Activated CD4-positive, alpha-beta T cell treated with anti-CD3 and anti-CD28 coated beads, Interleukin-2, Interleukin-6, amounts not matched to agents 100 ng/mL and 50 ng/mL, durations not matched to agents 16 hours and 8 hours (primary cell): ENCODE measurements around the gene EFCAB8.
"Not testable (repeated sequence)": the region's sequence is repeated elsewhere in the genome, so short reads cannot be mapped to it uniquely, and the experiment has no call there.

Source experiments
- DNase-seq: peaks from one replicate; pipeline ENCODE4 v3.0.0-alpha.2; 2020

The EFCAB8 gene

DNA sequence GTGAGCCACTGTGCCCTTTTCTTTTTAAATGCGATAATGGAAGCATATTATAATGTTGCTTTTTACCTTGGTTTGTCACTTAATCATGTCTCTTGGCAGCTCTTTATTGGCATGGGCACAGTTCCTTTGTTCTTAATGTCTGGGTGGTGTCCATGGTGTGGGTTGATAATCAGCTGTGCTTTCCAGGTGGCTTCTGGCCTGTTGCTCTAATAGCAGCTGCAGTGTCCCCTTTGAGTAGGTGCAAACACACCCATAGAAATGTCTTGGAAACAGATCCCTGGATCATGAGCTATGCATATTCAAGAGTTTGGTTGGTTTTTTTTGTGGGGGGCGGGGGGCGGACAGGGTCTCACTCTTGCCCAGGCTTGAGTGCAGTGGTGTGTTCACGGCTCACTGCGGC, 29.9 kb downstream of the EFCAB8 start:
- DNase-seq = no peak

DNA sequence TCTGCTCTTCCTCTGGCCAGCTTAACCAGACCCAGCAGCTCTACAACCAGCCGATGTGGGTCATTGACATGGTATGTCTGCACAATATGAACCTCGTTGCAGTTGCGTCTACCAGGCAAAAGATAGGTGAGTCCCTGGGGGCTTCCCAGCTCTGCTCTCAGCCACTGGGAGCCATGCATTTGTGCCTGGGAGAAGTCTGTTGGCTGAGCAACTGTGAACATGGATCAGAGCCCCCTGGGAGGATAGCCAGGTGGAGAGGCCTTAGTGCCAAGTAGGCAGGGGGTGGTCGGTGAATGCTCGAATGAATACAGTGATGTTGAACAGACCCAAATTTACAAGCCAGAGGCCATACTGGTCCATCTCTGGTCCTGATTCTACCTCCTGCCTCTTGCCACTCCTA, 30.6 kb downstream of the EFCAB8 start:
- no peak for DNase-seq

DNA sequence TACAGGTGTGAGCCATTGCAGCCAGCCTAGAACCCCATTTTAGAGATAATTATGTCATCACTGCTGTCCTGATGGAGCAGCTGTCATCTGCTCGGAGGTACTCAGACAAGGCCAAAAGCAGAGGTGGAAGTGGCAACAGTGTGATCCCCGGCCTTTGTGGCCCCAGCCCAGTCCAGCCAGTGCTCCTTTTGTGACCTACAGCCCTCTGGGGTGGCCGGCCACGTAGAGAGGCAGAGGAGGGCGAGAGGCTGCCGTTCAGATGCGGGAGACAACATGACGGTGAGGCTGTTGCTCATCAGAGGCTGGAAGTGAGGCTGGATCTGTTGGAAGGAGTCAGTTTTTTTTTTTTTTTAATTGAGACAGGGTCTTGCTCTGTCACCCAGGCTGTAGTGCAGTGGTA, 32.8 kb downstream of the EFCAB8 start:
- no peak for DNase-seq

DNA sequence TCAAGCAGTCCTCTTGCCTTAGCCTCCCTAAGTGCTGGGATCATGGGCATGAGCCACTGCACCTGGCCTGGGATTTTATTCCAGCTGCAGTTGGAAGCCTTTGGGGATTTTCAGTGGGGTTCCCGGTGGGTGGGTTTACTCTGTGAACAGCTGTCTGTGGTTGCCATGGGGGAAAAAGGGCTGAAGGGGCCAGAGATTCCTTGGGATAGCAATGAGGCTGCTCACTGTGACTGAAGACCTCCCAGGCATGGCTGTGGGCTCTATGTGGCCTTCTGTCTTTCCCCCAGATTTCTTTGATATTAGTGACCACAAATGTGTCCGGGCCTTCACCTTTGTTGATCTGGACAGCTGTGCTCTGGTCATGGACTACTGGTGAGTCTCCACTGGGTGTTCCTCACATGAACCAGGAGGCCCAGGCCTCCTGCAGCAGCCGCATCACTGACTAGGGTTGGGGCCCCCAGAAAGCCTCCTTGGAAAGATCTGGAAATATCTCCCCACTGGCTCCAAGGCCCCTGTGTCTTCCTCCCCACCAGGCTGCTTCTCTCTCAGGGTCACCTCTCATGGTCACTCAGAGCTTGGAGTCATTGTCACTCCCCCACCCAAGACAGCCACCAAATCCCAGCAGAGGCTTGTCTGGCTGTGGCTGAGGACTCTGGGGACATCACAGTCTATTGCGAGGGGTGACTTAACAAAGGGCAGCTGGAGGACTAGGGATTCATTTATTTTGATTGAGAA, 33.4 kb downstream of the EFCAB8 start:
- no peak for DNase-seq

DNA sequence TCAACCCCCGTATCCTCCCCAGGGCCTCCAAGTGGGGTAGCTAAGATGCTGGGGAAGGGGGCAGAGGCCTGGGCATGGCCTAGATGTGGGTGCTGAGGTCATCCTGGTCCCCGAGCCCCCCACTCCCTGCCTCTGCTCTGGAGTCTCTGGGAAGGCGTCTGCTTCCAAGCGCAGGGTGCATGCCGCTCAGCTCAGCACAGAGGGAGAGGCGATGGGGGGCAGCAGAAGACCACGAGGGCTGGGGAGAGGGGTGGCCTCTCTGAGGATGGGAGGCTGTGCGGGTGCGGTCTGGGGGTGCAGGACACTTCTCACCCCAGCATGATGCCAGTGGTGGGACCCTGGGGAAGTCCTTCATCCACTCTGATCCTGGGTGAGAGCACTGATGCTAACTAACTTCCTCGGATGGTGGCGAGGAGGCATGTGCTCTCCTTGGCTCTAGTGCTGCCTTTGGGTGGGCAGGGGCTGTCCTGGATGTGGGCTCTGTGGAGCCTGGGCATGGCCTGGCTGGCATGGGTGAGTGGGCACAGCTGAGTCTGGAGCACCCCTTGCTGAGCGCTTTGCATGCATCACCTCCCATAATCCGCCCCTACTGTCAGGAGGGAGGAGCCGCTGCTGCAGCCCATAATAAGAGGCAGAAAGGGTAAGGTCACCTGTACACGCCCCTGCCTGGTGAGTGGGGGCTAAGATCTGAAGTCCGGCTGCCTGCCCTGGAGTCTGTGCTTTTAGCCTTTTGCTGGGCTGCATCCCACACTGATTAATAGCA, 34.7 kb downstream of the EFCAB8 start:
- no peak for DNase-seq

DNA sequence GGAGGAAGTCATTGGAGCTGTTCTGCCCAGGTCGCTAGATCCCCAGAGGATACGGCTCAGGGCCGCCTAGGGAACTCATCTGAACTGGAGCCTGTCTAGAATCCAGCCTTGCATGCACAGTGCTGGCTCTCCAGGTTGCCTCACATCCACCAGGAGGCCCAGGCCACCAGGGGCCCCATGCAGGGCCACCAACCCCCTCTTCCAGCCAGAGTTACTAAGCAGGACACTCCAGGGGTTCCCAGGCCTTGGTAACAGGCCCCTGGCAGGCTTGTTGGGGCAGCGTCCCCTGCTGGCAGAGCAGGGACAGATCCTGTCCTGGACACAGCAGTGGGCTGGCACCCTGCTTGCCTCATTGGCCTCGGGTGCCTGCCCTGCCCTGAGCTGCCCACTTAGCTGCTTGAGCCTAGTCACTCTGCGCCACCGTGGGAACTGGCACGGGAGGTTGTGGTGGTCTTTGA, 35.3 kb downstream of the EFCAB8 start:
- DNase-seq = peak; percentile 21

DNA sequence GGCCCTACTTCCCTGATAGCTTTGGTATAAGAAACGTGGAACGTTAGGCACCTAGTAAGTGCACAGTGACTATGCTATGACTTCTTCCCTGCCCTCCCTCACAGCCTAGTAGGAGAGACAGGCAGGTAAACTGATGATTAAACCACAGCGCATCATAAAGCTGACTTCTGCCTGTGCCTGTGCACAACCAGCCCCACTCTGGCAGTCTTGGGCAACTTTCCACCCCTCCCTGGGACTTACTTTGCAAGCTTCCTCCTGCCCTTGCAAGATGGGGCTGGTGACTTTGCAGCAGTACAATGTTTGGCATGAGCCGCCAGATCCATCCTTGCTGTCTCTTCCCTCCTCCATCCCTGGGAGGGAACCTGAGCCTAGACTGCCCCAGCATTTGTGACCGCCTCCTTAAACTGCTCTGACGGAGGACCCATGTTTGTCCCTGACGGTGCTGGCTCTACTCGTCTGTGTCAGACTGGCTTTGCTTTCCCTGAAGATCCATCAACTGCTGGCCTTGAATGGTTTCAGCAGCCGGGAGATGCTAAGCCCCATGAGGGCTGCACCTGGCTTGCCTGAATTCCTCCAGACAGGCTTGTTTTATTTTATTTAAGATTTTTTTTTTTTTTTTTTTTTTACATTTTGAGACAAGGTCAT, 36.1 kb downstream of the EFCAB8 start:
- no peak for DNase-seq

DNA sequence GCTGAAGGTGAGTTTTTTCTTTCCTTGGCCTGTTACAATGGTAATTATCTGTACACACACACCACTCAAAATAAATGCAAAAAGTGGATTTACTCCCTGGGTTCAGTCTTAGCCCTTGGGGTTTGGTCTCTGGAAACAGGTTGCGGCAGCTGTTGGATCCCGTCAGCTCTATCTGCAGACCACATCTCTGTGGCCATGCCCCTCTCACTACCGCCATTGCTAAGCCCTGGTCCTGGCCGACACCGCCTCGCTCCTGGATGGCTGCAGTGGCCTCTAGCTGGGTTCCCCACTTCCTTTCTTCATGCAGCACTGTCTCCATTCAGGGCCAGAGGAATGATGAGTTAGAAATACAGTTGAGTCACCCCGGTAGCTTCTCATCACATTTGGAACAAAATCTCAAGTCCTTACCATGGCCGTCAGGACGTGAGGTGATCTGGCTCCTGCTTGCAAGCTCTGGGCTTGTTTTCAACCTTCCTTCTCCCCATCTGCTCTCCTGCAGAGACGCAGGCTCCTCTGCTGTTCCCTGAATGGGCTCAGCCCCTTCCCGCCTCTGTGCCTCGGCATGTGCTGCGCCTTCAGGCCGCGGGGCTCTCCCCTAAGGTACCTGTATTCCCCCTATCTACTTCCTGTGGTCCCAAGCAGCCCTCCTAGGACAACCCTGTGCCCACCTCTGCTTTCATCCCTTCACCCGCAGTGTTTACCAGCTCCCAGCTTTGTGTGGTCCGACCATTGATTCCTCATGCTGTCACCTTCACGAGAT, 38.0 kb downstream of the EFCAB8 start:
- peak; percentile 6 for DNase-seq

DNA sequence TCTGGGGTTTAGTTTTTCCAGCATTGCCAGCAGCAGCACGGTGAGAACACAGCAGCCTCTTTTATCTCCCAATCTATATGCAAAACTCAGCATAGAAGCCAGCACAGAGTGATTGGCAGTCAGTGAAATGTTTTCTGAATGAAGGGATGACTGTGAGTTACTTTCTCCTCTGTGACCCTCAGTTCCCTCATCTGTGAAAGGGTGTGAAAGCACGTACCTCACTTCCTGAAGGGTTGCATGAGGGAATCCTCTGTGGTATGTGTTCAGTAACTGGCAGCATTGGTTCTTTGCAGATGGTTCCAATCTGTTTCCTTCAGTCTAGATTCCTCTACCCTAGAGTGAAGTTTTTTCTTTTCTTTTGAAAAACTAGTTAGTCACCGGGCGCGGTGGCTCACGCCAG, 40.0 kb downstream of the EFCAB8 start:
- DNase-seq = peak; percentile 14

DNA sequence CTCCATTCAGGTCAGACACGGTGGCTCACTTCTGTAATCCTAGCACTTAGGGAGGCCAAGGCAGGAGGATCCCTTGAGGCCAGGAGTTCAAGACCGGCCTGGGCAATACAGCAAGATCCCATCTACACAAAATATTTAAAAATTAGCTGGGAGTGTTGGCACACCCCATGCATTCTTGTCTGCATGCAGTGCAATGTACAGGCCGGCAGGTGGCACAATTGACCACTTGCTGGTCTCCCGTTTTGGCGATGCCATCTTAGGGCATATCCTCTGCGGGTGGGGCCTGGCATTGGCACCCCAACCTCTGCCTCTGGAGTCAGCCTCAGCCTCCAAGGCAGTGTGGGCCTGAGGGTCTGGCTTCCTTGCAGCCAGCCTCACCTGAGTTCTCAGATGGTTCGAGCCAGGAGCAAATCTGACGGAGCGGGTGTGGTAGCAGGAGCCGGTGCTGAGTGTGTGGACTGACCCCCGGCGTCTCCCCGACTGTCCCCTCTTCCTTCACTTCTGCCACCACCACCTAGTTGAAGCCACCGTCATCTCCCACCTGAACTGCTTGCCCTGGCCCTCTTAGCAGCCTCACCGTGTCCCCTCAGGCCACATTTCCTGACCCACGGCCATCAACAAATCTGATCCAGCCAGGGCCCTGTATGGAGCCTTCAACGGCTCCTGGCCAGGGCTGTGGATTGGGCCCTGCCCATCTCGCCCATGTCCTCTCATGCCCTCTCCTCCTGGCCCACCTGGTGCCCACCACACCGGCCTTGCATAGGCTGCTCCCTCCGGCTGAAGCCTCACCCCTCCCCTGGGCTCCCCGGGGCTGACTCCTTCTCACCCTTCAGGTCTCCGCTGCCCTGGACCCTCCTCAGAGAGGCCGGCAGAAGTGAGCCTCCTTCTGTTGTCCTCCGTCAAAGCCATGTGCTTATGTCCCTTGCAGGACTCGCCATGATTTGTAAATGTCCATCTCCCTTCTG, 44.0 kb downstream of the EFCAB8 start:
- peak; percentile 77 for DNase-seq

DNA sequence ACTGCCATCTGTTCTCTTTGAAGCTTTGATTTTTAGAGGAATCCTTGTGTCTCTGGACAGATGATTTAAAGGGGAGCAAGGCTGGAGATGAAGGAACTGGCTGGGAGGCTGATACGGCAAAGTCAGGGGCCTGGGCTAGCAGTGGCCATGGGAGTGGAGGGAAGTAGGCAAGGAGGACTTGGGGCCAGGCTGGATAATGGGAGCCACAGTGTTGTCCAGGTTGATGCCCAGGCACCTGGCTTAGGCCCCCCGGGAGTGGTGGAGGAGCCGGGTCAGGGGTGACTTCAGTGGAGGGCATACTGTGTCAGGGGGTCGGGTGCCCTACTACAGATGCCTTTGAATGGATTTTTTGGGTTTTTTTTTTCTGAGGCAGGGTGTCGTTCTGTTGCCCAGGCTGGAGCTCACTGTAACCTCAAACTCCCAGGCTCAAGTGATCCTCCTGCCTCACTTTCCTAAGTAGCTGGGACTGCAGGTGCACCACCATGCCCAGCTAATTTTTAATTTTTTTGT, 45.0 kb downstream of the EFCAB8 start:
- no peak for DNase-seq

DNA sequence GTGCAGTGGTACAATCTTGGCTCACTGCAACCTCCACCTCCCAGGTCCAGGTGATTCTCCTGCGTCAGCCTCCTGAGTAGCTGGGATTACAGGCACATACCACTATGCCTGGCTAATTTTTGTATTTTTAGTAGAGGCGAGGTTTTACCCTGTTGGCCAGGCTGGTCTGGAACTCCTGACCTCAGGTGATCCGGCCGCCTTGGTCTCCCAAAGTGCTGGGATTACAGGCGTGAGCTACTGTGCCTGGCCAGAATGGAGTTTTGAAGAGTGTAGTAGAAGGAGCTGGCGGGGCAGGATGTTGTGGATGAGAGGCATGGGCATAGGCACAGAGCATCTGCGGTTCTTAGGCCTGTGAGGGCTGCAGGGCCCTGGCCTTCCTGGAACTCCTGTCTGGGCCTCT, 46.0 kb downstream of the EFCAB8 start:
- not testable (repeated sequence) for DNase-seq

DNA sequence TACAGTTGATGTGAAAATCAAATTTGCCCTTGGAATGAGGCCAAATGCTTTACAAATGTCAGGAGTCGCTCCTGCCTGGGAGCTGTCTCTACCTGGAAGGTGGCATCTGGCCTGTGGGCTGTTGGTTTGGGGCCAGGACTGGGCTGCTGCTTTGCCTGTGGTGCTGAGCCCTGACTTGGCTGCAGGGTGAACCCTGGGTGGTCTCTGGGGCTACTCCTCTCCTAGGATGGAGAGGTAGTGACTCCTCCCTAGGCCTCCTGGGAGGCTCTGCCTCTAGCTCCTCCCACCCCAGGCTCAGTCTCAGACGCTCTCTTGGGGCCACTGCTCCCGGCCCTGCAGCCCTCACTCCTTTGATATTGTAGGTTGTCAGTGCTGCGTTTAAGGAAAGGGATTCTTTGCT, 47.5 kb downstream of the EFCAB8 start:
- DNase-seq = no peak

DNA sequence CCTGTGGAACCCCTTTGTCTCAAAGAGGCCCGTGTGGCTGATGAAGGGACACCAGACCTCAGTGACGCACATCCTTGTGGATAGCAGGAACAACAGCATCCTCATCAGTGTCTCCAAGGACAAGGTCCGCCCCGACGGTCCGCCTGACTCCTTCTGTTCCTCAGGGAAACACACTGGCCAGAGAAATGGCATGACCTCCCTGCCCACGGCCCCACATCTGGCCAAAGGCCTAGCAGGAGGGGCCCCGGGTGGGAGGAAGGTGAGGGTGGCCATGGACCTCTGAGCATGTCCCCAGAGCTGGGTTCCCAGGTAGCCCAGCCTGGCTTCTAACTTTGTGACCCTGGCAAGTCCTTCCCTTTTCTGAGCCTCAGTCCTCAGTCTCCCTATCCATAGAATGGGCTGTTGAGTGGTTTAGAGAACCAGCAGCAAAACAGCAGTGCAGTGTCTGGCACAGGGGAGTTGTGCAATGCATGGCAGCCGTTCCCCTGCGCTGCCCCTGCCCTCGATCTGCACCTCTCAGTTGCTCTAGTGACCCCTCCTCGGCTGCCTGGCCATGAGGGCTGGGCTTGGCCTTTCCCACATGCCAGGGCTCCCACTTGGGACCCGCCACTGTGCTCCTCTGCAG, 48.3 kb downstream of the EFCAB8 start:
- no peak for DNase-seq

DNA sequence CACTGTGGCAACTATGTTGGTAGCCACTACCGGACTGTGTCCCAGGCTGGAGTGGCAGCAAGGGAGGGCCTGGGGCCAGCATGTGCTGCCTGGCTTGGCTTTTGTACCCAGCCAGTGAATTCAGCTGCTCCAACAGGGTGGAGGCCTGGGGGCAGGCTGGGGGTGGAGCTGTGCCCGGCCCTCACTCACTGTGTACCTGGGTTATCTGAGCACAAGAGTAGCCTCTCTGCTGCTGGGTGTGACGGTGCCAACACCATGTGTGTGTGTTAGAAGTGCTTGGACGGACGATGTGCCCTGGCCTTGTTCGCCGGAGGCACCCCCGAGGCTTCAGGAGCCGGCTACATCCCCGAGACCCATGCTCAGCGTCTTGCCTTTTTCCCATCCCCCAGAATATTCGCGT, 49.2 kb downstream of the EFCAB8 start:
- no peak for DNase-seq

DNA sequence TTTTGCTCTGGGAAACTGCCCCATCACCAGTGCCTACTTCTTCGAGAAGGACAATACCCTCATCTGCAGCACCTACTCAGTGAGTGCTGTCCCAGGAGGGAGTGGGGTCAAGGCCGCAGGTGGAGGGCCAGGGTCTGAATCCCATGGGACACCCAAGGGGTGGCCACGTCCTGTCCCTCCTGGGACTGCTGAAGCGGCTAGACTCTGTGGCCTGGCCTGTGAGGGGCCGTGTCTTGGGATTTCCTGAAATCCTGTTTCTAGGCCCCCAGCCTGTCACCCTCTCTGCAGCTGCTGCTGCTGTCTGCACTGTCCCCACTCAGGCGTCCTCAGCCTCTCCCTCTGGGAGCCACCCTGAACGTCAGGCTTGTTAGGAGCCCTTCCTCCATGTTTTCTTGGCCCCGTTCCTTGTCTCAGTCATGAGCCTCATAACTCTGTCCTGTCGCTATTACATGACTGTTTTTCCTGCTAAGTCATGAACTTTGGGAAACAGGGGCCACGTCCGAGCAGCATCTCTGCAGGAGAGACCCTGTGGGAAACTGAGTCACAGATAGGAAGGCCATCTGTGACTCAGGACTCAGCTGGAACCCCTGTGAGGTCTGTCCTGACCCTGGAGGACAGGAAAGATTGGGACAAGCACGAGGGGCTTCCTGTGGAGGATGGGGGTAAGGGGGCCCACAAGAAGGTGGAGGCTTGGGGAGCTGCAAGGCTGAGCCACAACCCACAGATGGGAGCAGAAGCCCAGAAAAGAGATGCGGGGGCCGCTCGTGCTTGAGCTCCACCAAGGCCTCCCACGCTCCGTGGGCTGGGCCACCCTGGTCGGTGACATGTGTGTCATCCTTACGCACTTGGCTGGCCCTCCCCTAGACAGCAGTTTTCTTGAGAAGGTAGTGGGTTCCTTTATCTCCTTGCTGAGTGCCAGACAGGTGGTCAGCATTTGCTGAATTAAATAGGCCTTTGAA, 49.9 kb downstream of the EFCAB8 start:
- no peak for DNase-seq

DNA sequence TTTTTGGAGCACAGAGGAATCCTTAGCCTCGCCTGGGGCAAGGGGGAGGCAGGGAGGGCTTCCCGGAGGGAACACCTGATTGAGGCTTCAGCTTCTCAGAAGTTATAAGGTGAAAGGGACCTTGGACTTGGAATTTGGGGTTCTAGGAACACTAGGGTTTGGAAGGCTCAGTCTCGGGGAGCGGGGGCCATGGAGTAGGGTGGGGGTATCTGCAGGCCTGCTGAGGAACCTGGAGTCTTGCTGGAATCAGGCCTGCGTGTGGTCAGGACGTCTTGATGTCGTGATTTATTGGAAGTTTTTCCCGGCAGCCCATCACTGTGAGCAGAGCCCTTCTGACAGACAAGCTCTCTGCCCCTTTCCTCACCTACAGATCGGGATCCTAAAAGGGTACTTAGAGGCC, 50.7 kb downstream of the EFCAB8 start:
- DNase-seq = no peak

DNA sequence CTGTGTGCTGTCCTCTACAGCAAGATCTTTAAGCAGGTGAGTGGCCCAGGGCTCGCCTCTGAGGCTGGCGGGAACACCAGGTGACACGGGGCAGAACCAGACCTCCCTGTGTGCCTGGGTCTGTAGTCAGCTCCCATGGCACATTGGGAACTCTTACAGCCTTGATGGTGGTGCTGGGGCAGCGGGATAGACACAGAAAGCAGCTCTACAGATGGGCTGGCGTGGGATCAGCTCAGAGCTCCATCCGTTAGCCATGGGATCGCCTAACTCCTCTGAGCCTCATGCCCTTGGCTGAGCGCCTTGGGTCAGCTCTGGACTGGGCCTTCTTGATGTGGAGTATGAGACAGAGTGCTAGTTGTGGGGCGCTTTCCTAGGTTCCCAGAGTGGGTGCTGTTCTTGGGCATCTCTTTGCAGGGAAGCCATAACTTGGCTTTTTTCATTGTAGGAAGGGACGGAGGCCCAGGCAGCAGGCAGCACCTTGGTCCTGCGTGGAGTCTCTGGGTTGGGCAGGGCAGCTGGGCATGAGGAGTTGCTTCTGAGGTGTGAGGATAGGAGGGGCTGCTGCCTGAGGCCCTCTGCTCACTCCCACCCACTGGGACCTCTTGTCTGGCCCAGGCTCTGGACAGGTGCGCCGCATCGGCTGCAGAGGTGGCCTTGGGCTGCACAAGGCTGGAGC, 51.3 kb downstream of the EFCAB8 start:
- DNase-seq = no peak

DNA sequence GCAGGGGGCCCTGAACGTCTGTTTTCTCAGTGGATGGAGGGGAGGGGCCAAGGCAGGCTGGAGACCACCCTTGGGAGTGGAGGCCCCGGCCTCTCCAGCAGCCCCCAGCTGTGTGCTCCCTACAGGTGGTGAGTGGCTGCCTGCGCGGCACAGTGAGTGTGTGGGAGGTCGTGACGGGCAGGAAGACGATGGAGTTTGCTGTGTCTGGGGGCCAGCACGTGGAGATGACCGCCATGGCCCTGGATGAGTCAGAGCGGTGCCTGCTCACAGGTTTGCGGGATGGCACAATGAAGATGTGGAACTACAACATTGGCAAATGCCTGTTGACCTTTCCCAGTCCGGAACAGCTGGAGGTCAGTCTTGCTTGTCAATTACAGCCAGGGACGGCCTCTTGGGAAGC, 52.6 kb downstream of the EFCAB8 start:
- DNase-seq = no peak
